HUES64 (cell line): ENCODE results near the gene CHPF.

Source experiments
- H3K27ac ChIP-seq: 2 replicates; pipeline ENCODE4 v1.7.0; 2013; ENCODE audit warnings: low read depth, low read length, inconsistent platforms
- H3K27me3 ChIP-seq: 2 replicates; pipeline ENCODE4 v1.6.1; 2013; ENCODE audit warnings: mild to moderate bottlenecking, low read length; ENCODE audit not compliant: insufficient read depth
- H3K36me3 ChIP-seq: 2 replicates; pipeline ENCODE4 v1.6.1; 2013; ENCODE audit warnings: mild to moderate bottlenecking, low read length; ENCODE audit not compliant: insufficient read depth
- H3K4me1 ChIP-seq: 2 replicates; pipeline ENCODE4 v1.6.1; 2013; ENCODE audit warnings: mild to moderate bottlenecking, low read length, moderate library complexity; ENCODE audit not compliant: insufficient read depth
- H3K4me3 ChIP-seq: 2 replicates; pipeline ENCODE4 v1.5.1; 2013; ENCODE audit warnings: mild to moderate bottlenecking, low read length, moderate library complexity
- H3K9ac ChIP-seq: 2 replicates; pipeline ENCODE4 v1.6.1; 2013; ENCODE audit warnings: mild to moderate bottlenecking, low read depth, low read length
- H3K9me3 ChIP-seq: 2 replicates; pipeline ENCODE4 v1.6.1; 2013; ENCODE audit warnings: low read depth, low read length; ENCODE audit not compliant: insufficient read depth
- WGBS: fragments of 150-250, 120-280 bp; methylation state at CpG from one replicate; pipeline ENCODE4 v1.1.7; 2013; ENCODE audit warnings: missing lambda C conversion rate; 5-methylcytosine and 5-hydroxymethylcytosine counted together

The CHPF gene

DNA sequence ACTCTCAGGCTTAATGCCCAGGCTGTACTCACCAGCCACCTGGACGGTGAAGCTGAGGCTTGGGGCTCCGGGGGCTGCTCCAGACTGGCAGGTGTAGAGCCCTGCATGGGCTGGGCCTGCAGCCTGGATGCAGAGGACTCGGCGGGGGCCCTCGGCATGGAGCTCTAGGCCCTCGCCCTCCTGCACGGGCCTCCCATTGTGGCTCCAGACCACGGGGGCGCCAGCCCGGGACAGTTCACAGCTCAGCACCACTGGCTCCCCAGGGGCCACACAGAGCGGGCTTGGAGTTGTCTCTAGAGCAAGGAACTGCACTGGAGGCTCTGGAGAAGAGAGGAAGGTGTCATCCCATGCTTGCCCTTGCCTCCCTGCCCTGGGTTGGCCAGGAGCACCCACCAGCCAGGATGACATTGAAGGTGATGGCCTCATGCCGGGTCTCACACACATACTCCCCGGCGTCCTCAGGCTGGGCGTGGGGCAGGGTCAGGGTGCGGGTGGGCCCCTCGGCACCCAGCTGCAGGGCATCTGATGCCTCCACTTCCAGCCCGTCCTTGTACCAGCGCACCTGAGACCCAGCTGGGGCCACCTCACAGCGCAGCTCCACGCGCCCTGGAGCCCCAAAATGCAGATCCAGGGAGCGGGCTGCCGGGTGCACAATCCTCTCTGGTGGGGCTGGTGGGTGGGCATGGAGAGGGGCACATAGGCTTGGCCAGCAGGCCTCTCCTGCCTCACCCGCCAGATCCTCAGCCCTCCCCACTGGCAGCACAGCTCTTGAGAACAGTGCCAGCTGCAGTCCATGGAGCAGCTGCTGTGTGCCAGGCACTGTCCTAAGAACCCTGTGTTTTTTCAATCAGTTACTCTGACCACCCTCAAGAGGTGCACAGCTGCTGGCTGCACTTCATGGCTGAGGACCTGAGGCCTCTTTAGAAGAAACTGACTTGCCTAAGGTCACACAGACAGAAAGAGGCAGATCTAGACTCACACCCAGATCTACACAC is 14.5 kb upstream of the CHPF start:
- peaks cover 31% of the 10 kb centered on the region for H3K4me1 ChIP-seq
- WGBS = 93% methylated on average over 25 of the region's 25 CpGs
- H3K4me3 ChIP-seq = no peak overlapping the region
- peaks cover 12% of the 10 kb centered on the region for H3K27me3 ChIP-seq
- no peak overlapping the region for H3K27ac ChIP-seq
- peaks cover 11% of the 10 kb centered on the region; the same call in 1 of the 2 replicates for H3K36me3 ChIP-seq
- H3K9ac ChIP-seq = no peak overlapping the region
- no peaks in the 10 kb centered on the region for H3K9me3 ChIP-seq

DNA sequence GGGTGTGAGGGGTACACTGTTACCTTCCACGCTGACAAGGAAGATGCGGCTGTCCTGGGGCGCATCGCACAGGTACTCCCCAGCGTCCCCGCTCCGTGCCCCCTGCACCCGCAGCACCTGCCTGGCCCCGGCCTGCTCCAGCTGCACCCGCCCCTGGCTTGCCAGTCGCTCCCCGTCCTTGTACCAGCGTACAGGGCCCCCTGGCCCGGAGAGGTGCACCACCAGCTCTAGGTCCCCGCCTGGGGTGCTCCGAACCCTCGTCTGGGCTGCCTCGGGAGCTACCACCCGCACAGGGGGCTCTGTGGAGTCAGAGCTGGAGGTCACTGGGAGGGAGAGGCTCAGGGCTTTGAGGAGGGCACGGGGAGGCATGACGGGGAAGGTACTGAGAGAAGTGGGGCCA is 13.7 kb upstream of the CHPF start:
- H3K9ac ChIP-seq = no peak overlapping the region

DNA sequence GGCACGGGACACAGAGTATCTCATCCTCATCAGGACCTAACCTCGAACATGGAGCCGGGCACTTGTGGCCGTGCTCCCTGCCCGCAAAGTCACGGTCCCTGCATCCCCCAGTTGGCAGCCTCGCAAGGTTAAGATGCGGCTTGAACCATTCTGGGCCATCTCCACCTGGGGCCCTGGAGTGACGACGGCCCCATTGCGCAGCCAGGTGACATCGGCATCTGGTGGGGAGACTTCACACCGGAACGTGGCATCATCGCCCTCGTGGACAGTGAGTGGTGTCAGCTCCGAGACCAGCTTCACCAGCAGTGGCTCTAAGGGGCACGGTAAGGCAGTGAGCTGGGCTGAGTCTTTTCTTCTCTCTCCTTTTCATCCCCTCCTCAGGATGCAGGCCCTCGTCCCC is 12.8 kb upstream of the CHPF start:
- Histone ChIP-seq H3K4me3 (no peak overlapping the region), H3K27ac (no peak overlapping the region), H3K4me1 (peaks cover 17% of the 10 kb centered on the region), H3K36me3 (peaks cover 4% of the 10 kb centered on the region; the same call in 1 of the 2 replicates), H3K9me3 (no peaks in the 10 kb centered on the region), H3K27me3 (peaks cover 24% of the 10 kb centered on the region), H3K9ac (no peak overlapping the region)
- WGBS = 94% methylated on average over 19 of the region's 19 CpGs

More for the DNA sequence above, 13.7 kb upstream of the CHPF start:
- H3K9me3 ChIP-seq = no peaks in the 10 kb centered on the region
- H3K4me3 ChIP-seq = no peak overlapping the region
- peaks cover 17% of the 10 kb centered on the region for H3K27me3 ChIP-seq
- H3K27ac ChIP-seq = no peak overlapping the region
- 94% methylated on average over 21 of the region's 21 CpGs for WGBS
- peaks cover 4% of the 10 kb centered on the region; the same call in 1 of the 2 replicates for H3K36me3 ChIP-seq
- peaks cover 25% of the 10 kb centered on the region for H3K4me1 ChIP-seq

DNA sequence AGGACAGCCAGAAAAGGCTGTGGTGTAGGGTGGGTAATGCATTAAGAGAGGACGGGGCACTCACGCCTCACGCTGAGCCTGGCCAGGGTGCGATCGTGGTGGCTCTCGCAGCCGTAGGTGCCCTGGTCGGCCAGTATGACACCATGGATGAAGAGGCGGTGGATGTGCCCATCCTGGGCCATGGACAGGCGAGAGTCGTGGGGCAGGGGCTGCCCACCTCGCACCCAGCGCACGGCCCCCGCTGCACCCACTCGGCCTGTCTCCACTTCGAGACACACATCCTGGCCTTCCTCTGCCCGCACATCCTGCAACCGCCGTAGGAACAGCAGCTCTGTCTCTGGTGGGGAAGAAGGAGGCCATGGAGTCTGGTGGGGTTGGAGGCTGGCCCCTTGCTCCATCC is 12.3 kb upstream of the CHPF start:
- Histone ChIP-seq H3K27me3 (peaks cover 28% of the 10 kb centered on the region), H3K36me3 (peaks cover 4% of the 10 kb centered on the region; the same call in 1 of the 2 replicates), H3K9ac (no peak overlapping the region), H3K4me1 (peaks cover 14% of the 10 kb centered on the region), H3K9me3 (no peaks in the 10 kb centered on the region), H3K4me3 (no peak overlapping the region), H3K27ac (no peak overlapping the region)
- WGBS = 97% methylated on average over 20 of the region's 20 CpGs

DNA sequence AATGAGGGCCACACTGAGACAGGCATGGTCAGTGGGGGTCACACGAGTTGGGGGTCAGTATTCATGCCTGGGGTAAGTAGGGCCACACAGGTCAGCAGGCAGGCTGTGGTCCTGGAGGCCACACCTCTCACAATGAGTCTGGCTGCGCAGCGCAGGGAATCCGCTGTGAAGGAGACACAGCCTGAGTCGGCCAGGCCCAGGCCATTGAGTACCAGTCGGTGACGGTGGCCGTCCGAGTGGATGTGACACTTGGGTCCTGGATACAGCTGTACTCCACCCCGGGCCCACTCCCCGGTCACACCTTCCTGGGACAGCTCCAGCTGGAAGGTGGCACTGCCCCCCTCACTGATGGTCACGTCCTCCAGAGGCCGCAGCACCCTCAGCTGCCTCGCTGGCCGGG is 10.7 kb upstream of the CHPF start:
- Histone ChIP-seq H3K9me3 (no peaks in the 10 kb centered on the region), H3K27ac (no peak overlapping the region), H3K4me3 (no peak overlapping the region), H3K4me1 (peaks cover 3% of the 10 kb centered on the region; the same call in 1 of the 2 replicates), H3K36me3 (peaks cover 4% of the 10 kb centered on the region; the same call in 1 of the 2 replicates), H3K27me3 (peaks cover 33% of the 10 kb centered on the region), H3K9ac (no peak overlapping the region)
- 94% methylated on average over 15 of the region's 15 CpGs for WGBS

DNA sequence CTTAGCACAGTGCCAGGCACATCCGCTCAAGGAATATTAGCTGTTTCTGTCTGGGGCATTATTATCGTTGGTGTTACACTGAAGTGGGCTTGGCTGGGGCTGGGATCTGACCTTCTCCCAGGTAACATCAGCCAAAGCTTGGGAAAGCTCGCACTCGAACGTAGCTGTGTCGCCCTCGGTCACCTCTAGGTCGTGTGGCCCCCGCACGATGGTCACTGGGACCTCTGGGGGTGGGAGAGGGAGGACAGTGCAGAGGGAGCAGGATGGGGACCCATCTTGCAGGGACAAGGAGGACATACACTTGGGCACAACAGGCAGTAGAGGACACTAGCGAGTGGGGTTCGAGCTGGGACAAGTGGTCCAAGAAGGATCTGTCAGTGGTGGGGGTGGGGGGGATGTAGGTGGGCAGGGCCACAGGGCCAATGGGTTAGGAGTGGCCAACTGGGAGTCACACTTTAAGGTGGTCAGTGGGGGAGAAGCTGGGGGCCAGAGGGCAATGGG is 9.9 kb upstream of the CHPF start:
- Histone ChIP-seq H3K27me3 (peaks cover 33% of the 10 kb centered on the region), H3K9me3 (no peaks in the 10 kb centered on the region), H3K36me3 (peaks cover 4% of the 10 kb centered on the region; the same call in 1 of the 2 replicates), H3K27ac (no peak overlapping the region), H3K4me1 (peaks cover 3% of the 10 kb centered on the region; the same call in 1 of the 2 replicates), H3K9ac (no peak overlapping the region), H3K4me3 (peak overlapping the region; percentile 79; the same call in 1 of the 2 replicates)
- 85% methylated on average over 12 of the region's 12 CpGs for WGBS

DNA sequence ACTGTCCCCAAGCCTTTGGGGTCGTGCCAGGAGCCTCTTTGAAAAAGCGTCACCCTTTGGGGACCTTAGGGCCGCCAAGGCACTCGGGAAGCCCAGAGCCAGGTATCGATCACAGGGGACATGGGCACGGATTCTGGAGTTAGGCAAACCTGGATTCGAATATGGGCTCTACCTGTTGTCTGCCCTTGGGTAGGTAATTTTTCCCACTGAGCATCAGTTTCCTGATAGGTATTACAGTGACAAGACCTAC is 9.5 kb upstream of the CHPF start:
- peaks cover 3% of the 10 kb centered on the region; the same call in 1 of the 2 replicates for H3K4me1 ChIP-seq
- H3K27ac ChIP-seq = no peak overlapping the region
- peak overlapping the region; percentile 79 for H3K4me3 ChIP-seq
- 47% methylated on average over 7 of the region's 7 CpGs for WGBS
- H3K27me3 ChIP-seq = peaks cover 33% of the 10 kb centered on the region
- peaks cover 4% of the 10 kb centered on the region; the same call in 1 of the 2 replicates for H3K36me3 ChIP-seq
- no peaks in the 10 kb centered on the region for H3K9me3 ChIP-seq
- H3K9ac ChIP-seq = no peak overlapping the region

DNA sequence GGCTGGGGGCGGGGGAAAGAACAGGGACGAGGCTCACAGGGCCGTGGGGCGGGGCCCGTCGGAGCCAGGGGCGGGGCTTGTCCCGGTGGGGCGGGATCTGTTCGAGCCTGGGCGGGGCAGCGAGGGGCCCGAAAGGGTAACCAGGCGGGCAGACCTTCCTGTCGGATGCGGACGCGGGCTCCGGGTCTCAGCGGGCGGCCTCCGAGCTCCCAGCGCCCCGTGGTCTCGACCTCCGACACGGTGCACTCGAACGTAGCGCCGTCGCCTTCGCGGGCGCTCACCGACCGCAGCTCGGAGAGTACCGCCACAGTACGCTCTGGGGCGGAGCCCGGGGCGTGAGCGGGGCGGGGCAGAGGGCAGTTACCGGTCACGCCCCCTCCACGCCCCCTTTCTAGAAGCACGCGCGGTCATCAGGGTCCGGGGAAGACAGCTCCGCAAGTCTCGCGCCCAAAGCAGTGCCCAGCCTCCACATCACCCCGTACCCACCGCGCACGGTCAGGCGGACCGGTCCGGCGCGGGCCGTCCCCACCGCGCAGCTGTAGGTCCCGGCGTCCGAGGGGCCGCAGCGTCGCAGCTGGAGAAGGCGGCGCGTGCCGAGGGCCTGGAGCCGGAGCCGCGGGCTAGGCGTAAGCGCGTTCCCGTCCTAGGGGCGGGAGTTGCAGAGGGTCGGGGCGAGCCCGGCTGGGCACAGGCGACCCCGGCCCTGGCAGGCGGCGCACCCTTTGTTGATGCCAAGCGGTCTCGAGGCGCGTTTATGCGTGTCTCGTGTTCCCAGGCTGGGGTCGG is 9.0 kb upstream of the CHPF start:
- H3K27me3 ChIP-seq = peaks cover 33% of the 10 kb centered on the region
- H3K4me3 ChIP-seq = peak overlapping the region; percentile 79
- H3K27ac ChIP-seq = peak overlapping the region; percentile 61; the same call in 1 of the 2 replicates
- peaks cover 3% of the 10 kb centered on the region; the same call in 1 of the 2 replicates for H3K4me1 ChIP-seq
- no peaks in the 10 kb centered on the region for H3K9me3 ChIP-seq
- H3K9ac ChIP-seq = peak overlapping the region; percentile 35; the same call in 1 of the 2 replicates
- H3K36me3 ChIP-seq = peaks cover 4% of the 10 kb centered on the region; the same call in 1 of the 2 replicates
- WGBS = 1% methylated on average over 99 of the region's 99 CpGs

DNA sequence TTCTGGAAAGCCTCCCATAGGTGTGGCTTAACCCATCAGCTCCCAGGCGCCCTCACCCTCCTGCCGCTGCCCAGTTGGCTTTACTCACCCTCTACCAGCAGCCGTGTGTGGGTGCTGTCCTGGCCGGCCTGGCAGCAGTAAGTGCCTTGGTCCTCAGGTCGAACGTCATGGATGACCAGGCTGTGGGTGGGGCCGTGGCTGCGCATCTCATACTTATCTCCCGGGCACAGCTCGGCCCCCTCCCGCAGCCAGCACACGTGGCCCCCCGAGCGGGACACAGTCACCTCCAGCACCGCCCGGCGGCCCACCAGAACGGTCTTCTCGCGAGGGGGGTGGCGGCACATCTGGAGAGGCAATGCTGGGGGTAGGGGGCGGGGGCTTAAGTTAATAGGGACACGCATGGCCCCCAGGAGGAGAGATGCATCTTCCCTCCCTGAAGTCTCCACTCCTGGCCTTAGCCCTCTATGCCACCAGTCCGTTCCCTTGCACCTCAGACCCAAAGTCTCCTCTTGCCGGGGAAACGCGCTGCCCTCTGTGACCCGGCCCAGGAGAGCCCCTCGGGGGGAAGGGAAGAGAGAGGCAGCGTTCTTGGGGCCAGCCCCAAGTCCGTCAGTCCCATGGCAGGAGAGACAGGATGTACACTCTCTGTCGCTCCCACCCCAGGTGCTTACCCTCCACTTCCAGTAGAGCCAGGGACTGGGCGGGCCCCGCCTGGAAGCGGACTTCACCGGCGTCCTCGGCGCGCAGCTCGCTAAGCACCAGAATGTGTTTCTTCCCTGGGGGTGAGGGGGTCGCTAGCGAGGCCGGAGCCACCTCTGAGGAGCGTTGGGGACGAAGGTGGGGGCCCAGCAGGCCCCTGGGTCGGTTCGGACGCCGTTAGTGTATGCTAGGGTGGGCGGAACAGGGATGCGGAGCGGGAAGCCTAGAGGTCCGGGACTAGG is 8.1 kb upstream of the CHPF start:
- Histone ChIP-seq H3K27ac (peak overlapping the region; percentile 17; the same call in 1 of the 2 replicates), H3K4me3 (peak overlapping the region; percentile 79)

DNA sequence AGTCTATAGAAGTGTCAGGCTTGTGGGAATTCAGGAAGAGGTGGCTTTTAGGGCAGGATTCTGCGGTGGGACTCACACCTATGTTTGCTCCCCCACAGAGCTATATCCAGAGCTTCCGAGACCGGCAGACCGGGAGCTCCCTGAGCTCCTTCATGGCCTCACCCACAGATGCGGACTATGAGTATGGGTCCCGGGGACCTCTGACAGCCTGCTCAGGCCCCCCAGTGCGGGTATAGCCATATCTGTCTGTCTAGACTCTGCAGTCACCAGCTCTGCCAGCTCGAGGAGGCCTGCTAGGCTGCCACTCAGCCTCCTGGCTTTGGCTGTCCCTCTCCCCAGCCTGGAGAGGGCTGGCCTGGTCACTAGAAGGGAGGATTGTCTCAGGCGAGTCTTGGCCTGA is 6.0 kb upstream of the CHPF start:
- Histone ChIP-seq H3K27ac (no peak overlapping the region), H3K36me3 (no peaks in the 10 kb centered on the region), H3K9me3 (no peaks in the 10 kb centered on the region), H3K27me3 (peaks cover 44% of the 10 kb centered on the region), H3K9ac (no peak overlapping the region), H3K4me1 (peaks cover 3% of the 10 kb centered on the region; the same call in 1 of the 2 replicates), H3K4me3 (no peak overlapping the region)
- 90% methylated on average over 9 of the region's 9 CpGs for WGBS

More for the DNA sequence above, 8.1 kb upstream of the CHPF start:
- H3K36me3 ChIP-seq = peaks cover 4% of the 10 kb centered on the region; the same call in 1 of the 2 replicates
- H3K9ac ChIP-seq = peak overlapping the region; percentile 71
- WGBS = 4% methylated on average over 54 of the region's 54 CpGs
- H3K9me3 ChIP-seq = no peaks in the 10 kb centered on the region
- H3K27me3 ChIP-seq = peaks cover 33% of the 10 kb centered on the region
- peaks cover 3% of the 10 kb centered on the region; the same call in 1 of the 2 replicates for H3K4me1 ChIP-seq
